A549 (cell line): Measurements from ENCODE around the gene FAM72C.
"Not testable (repeated sequence)": the region's sequence is repeated elsewhere in the genome, so short reads cannot be mapped to it uniquely, and the experiment has no call there.

Source experiments
- EP300 ChIP-seq, 2 experiments: fragments of >200 bp; sonication (Bioruptor Twin); formaldehyde crosslinking; IDR thresholded peaks; 2 replicates in 1 of 2; 3 replicates in 1 of 2; pipeline ENCODE4 v1.6.1; 2016 to 2017
- JUN ChIP-seq, 2 experiments: fragments of >200 bp; sonication (Bioruptor Twin); formaldehyde crosslinking; IDR thresholded peaks; 2 replicates in 1 of 2; 3 replicates in 1 of 2; pipeline ENCODE4 v1.6.1; 2016 to 2017
- MAZ ChIP-seq: fragments of 150-350 bp; IDR thresholded peaks from 2 replicates; pipeline ENCODE4 v1.6.1; 2014; ENCODE audit warnings: antibody characterized with exemption, low read depth, low read length, borderline replicate concordance
- PHF8 ChIP-seq: fragments of 200-600 bp; sonication (generic); IDR thresholded peaks from 2 replicates; pipeline ENCODE4 v1.6.1; 2016; ENCODE audit warnings: low read depth, mild to moderate bottlenecking, antibody characterized with exemption, moderate library complexity, borderline replicate concordance
- POLR2A ChIP-seq: IDR thresholded peaks from 2 replicates; pipeline ENCODE4 v1.6.1; 2012; ENCODE audit warnings: mild to moderate bottlenecking, low read length
- TF ChIP-seq, protein P1 (sequence below): fragments of >200 bp; sonication (Bioruptor Twin); formaldehyde crosslinking; IDR thresholded peaks from 3 replicates; pipeline ENCODE4 v1.5.1; 2016
- TF ChIP-seq, protein P2 (sequence below): IDR thresholded peaks from 2 replicates; pipeline ENCODE4 v1.6.1; 2012

DNA sequence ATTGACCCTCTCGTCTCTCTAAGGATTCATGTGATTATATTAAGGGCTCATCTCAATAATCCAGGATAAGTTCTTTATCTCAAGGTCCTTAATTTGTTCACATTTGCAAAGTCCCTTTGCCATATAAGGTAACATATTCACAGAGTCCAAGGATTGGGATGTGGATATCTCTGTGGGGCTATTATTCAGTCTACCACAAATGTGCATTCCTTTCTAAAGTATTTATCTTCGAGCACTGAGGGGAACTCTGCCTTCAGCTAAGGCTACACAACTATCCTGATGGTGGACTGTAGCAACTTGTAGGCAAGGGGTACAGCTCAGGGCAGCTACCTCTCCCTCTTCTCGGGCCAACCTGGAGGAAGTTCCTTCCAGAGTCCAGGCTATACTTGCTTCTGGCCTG lies 53.2 kb downstream of the FAM72C start:
- not testable (repeated sequence) for TF ChIP-seq MAZ; POLR2A; JUN (IDR thresholded peaks at IDR 0.05); PHF8; EP300 (IDR thresholded peaks at IDR 0.05)
- TF ChIP-seq, protein P1, sequence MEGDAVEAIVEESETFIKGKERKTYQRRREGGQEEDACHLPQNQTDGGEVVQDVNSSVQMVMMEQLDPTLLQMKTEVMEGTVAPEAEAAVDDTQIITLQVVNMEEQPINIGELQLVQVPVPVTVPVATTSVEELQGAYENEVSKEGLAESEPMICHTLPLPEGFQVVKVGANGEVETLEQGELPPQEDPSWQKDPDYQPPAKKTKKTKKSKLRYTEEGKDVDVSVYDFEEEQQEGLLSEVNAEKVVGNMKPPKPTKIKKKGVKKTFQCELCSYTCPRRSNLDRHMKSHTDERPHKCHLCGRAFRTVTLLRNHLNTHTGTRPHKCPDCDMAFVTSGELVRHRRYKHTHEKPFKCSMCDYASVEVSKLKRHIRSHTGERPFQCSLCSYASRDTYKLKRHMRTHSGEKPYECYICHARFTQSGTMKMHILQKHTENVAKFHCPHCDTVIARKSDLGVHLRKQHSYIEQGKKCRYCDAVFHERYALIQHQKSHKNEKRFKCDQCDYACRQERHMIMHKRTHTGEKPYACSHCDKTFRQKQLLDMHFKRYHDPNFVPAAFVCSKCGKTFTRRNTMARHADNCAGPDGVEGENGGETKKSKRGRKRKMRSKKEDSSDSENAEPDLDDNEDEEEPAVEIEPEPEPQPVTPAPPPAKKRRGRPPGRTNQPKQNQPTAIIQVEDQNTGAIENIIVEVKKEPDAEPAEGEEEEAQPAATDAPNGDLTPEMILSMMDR, result not testable (repeated sequence)
- TF ChIP-seq, protein P2, sequence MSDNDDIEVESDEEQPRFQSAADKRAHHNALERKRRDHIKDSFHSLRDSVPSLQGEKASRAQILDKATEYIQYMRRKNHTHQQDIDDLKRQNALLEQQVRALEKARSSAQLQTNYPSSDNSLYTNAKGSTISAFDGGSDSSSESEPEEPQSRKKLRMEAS, result not testable (repeated sequence)
